ENCODE data around the gene CREB5.
"Not testable (repeated sequence)": the region's sequence is repeated elsewhere in the genome, so short reads cannot be mapped to it uniquely, and the experiment has no call there.

CREB5 gene

DNA sequence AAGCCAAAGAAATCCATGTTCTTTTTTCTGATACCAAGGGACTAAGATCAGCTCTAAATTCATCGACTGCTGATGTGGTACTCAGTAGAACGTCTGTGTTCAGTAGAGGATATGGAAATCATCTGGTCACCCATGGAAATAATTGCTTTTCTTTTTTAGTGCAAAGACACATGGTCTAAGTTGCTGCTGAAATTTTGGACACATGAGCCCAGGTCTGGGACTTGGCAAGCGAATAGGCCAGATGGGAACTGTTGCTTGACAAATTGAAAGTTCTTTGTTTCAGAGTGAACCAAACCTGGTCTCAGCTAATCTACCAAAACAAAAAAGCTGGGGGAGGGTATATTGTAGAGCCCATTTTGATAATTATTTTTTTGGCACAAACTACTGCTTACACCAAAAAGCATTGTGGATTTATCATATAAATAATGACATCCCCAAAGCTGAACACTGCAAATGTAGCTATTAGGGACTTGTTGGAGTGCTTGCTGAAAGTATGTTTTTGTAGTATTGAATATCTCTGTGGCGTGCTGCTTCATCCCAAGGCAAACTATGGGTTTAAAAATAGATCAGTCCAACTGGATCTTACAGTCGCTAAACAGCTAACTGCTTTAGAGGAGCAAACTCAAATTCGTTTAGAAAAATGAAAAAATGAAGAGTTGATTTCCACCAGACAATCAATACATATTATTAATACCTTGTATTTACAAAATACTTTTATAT lies 401.1 kb downstream of the CREB5 start:
- DNase-seq (ENCODE audit: low read depth) = no peak

GRCh38 chr7:28815369-28815927 lies 403.1 kb downstream of the CREB5 start:
- DNase-seq (ENCODE audit: low read depth) = no peak

GRCh38 chr7:28815928-28816373 lies 403.6 kb downstream of the CREB5 start:
- DNase-seq (ENCODE audit: low read depth) = no peak

DNA sequence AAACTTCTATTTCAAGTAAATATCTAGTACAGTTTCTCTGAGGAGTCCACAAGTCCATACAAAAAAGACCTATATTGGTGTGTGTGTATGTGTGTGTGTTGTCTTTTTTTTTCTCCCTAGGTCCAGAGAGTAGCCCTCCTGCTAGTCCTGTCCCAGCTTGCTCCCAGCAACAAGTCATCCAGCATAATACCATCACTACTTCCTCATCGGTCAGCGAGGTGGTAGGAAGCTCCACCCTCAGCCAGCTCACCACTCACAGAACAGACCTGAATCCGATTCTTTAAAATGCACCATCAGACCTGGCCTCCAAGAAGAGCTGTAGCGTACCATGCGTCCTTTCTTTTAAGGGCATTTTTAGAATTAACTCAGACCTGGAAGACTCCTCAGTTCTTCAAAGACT lies 406.7 kb downstream of the CREB5 start:
- no peak for DNase-seq (ENCODE audit: low read depth)

DNA sequence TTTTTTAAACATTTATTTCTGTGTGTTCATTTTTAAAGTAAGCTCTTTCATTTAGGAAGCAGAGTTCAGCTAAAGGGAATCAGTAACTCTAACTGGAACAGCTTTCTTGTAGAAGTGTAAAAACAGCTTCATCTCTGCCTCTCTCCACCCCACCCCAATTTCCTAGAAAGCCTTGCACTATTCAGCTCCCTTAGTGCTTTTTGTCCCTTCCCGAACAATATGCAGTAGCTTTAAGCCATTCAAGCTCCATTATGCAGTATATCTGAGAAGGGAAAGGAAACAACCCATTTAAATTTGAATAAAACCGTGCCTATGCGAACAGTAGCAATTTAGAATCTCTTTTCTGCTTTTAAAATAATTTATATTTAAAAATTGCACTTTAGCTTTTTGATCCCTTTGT lies 411.3 kb downstream of the CREB5 start:
- no peak for DNase-seq (ENCODE audit: low read depth)

- DNase-seq (ENCODE audit: low read depth) = not testable (repeated sequence)
Measured at GRCh38 chr7:28825817-28826448, 413.6 kb downstream of the CREB5 start.

- DNase-seq (ENCODE audit: low read depth) = no peak
Measured at GRCh38 chr7:28830846-28831245, 418.5 kb downstream of the CREB5 start.

DNA sequence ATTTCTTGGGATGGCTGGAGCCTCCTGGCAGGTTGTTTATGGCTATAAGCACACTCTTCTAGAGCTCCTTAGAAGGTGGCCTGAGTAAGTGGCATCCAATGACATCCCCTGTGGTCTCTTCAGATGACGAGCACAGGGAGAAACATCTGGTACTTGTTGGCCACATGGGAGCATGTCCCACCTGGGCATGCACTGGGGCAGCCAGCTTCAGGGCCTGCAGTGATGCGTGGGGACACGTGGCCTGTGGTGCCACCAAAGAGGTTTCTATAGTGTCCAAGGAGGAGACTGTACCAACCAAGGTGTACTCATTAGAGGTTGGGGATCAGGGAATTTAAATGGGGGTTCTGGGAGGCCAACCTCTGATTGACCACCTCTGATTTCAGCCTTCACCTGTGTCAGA lies 420.4 kb downstream of the CREB5 start:
- no peak for DNase-seq (ENCODE audit: low read depth)

- no peak for DNase-seq (ENCODE audit: low read depth)
Measured at GRCh38 chr7:28835800-28836199, 423.5 kb downstream of the CREB5 start.

DNA sequence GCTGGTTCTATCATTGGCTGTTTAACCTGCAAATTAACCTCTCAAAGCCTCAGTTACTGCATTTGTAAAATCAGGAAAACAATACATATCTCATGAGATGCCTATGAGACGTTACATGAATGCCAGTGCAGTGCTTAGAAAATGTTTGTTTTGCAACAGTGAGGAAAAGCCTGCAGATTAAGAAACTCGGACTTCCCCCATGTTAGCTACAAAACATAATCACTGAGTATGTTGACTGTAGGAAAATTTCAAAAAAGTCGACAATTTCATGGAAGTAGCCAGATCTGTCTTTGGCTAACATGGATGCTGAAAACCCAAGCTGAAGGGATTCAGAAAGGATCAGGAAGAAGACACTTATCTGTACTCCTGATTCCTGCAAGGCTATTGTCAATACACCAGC lies 424.4 kb downstream of the CREB5 start:
- no peak for DNase-seq (ENCODE audit: low read depth)

DNA sequence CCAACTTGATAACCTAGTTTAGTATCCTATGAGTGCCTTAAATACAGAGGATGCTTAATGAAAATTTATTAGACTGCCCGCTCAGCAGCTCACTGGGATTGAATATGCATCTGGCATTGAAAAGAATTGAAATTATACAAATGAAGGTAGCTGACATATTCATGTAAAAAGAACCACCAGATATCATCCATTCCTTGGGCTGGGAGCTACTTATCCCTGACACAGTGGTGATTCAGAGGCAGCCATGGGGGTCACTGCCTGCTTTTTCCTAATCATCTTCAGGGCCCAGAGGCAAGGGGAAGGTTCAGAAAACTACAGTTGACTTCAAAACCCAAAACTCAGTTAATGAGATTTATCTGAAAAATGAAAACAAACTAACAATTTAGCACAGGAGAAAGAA lies 424.9 kb downstream of the CREB5 start:
- DNase-seq (ENCODE audit: low read depth) = no peak

GRCh38 chr7:28840592-28840995 lies 428.3 kb downstream of the CREB5 start:
- DNase-seq (ENCODE audit: low read depth) = no peak

GRCh38 chr7:28841766-28842165 lies 429.4 kb downstream of the CREB5 start:
- no peak for DNase-seq (ENCODE audit: low read depth)

- DNase-seq (ENCODE audit: low read depth) = no peak
Measured at GRCh38 chr7:28842769-28843295, 430.5 kb downstream of the CREB5 start.

DNA sequence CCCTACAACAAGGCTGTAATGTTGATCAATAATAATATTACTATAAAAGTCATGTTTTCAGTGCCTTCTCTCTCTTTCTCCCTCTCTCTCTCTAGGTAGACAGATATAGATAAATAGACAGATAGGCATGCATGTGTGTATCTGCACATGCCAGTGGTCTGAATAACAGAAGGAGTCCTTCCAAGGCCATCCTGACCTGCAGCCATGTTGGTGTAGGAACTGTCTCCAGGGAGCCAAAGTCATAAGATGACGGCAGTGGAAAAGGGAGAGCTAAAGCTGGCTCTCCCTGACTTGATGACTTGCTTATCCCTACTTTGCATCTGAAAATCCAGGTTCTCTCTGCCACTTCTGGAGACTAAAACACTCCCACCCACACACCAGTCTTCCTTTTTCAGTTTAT lies 432.8 kb downstream of the CREB5 start:
- DNase-seq (ENCODE audit: low read depth) = no peak

DNA sequence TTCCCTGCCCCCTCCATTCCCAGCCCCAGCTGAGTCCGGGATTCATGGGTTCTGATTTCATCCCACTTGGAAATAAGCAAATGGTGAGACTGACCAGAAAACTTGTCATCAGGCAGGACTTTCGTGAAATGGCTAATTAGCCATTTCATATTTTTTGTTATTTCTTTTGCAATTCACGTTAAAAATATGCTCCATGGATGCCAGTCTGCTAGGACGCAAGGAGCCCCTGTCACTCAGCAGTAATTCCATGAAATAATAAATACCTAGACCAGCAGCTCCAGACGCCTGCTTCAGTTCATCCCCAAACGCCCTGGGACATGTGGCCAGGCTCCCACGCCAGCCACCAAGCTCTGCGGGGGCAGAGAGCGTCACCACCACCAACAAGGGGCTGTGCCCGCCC lies 434.9 kb downstream of the CREB5 start:
- no peak for DNase-seq (ENCODE audit: low read depth)

- DNase-seq (ENCODE audit: low read depth) = no peak
Measured at GRCh38 chr7:28847681-28848080, 435.4 kb downstream of the CREB5 start.

DNA sequence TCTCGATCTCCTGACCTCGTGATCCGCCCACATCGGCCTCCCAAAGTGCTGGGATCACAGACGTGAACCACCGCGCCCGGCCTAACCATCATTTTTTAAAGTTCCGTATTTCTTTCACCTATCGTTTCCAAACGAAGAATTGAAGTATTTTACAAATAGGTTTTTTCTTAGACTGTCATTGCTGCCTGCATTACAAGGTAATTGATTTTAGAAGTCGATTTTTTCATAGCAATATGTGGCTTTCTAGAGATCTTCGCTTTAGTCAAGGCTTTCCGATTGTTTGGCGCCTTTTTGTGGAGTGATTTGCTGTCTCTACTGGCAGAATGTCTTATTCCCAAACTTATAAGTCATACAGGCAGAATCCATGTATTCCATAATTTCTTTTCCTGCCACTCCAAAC lies 436.6 kb downstream of the CREB5 start:
- DNase-seq (ENCODE audit: low read depth) = no peak

GRCh38 chr7:28850699-28851098 lies 438.4 kb downstream of the CREB5 start:
- no peak for DNase-seq (ENCODE audit: low read depth)

GRCh38 chr7:28853150-28853549 lies 440.8 kb downstream of the CREB5 start:
- DNase-seq (ENCODE audit: low read depth) = no peak

DNA sequence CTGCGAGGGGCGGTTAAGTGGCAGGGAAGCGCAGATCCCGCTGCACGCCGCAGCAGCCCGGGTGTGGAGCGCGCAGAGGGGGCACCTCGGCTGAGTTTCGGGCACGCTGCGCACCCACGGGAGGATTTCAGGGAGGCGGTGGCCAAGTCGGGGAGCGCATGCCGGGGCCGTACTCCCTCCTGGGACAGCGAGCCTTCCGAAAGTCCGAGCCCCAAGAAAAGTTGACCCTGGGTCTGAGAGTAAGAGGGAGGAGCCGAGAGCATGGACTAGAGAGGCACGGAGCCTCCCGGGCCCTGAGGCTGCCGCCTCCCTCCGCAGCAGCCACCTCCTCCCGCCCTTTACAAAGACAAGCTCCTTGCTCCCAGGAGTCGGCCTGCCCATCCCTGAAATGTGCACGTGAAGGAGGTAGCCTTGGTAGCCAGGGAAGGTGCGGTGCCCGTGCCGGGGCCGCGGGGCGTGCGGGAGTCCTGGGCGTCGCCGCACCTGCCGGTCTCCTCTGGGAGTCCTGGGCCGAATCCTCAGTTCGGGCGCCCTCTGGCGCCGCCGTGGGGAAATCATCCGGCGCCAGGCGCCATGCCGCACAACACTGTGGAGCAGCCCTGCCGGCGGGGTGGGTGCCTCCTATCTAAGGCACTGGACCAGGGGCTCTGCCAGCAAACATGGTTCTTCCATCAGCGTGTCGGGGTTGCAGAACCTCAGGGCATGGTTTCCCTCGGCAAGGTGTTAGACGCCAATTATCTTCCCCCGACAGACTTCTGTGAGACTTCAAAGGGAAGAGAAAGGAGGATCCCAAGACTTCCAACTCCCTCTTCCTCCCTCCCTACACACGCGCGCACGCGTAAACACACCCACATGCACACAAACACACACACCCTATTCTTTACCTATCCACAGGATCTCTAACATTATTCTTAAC lies 441.8 kb downstream of the CREB5 start:
- peak; percentile 38 for DNase-seq (ENCODE audit: low read depth)

GRCh38 chr7:28854750-28855074 lies 442.4 kb downstream of the CREB5 start:
- DNase-seq (ENCODE audit: low read depth) = no peak
